ENCODE measurements around the gene RIC1. TPM values are rescaled to one million over a fixed set of nuclear protein-coding genes. Genes with fewer than 3 reads are reported as not detected.

Gene RIC1
- total RNA-seq, 1 donor from 2014 or later = 40.7 TPM

- H3K9me3 Mint-ChIP-seq (ENCODE audit: low read depth) = peaks cover 25% of the 10 kb centered on the region
- TF ChIP-seq CTCF (IDR thresholded peaks at IDR 0.05) = no peak
- no peak for DNase-seq (ENCODE audit: low spot score)
- peaks cover 9% of the 10 kb centered on the region for H3K4me1 Mint-ChIP-seq (ENCODE audit: low read depth)
- H3K27me3 Mint-ChIP-seq (ENCODE audit: low read depth) = no peaks in the 10 kb centered on the region
- peaks cover 47% of the 10 kb centered on the region for H3K36me3 Mint-ChIP-seq (ENCODE audit: low read depth)
- H3K4me3 Mint-ChIP-seq (ENCODE audit: unreplicated experiment) = no peak overlapping the region
- H3K27ac Mint-ChIP-seq (ENCODE audit: unreplicated experiment) = no peak overlapping the region
Observed at GRCh38 chr9:5783982-5784381, 155.1 kb downstream of the RIC1 start.

DNA sequence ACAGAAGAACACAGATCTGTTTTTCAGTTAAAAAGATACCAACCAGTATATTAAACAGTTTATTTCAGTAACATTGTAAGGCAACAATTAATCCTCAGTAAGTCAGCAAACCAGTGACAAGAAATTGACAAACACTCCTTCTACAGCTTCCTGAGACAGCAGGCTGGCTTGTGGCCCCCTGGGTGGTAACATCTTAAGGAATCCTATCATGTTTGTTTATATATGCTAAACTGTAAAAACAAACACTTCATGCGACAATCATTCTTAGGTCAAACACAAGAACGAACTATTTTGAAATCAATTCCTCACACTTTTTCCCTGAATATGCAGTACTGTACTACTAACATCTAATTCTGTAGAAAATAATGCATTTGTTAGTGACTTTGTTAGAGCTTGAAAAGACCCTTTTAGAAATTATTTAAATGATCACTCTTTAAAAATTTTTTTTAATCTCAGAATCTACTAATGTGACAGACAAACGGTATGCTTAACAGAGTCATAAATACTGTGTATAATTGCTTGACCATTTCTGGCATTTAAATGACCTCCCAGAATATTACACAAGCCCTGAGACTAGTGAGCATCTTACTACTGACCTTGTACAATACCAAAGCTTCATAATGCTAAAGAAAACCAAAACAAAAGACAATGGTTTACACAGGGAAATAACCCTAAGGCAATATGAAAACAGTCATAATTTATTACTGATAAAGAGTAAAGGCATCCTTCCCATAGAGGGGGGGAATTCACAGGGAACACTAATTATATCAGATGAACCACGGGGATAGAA, 155.8 kb downstream of the RIC1 start:
- H3K4me1 Mint-ChIP-seq (ENCODE audit: low read depth) = peaks cover 9% of the 10 kb centered on the region
- peaks cover 44% of the 10 kb centered on the region for H3K36me3 Mint-ChIP-seq (ENCODE audit: low read depth)
- DNase-seq (ENCODE audit: low spot score) = no peak

DNA sequence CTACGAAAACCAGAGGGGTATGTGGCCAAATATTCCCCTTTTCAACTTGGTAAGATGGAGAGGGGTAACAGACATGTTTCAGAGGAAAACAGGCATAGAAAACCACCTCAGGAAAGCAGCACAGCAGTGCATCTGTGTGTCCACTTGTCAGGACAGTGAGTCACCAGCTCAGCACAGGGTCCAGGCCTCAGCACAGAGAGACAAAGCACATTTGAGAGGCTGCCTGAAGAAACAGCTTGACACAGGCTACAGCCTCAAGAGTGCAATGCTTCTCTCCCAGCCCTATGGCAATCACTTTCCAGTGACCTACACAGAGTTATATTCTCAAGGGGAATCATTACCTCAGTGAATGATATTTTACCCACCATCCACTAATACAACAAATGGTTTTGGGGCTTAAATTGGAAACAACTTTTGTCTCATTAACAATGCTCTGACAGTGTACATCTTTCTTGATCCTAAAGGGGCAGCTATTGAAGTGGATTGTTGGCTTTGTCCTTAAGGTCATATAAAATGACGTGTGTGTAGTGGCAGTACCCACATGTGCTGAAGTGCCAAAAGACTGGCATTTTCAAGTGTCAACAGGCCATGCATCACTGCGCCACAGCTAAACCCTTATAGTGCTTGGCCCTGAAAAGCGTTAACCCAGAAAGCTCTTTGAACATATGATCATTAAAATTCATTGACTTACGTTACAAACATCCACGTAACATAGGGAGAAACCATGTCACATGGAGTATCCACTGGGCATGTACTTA, 157.6 kb downstream of the RIC1 start:
- no peaks in the 10 kb centered on the region for H3K27me3 Mint-ChIP-seq (ENCODE audit: low read depth)
- peaks cover 27% of the 10 kb centered on the region for H3K36me3 Mint-ChIP-seq (ENCODE audit: low read depth)
- H3K4me3 Mint-ChIP-seq (ENCODE audit: unreplicated experiment) = no peak overlapping the region
- H3K9me3 Mint-ChIP-seq (ENCODE audit: low read depth) = peaks cover 14% of the 10 kb centered on the region
- no peak overlapping the region for H3K27ac Mint-ChIP-seq (ENCODE audit: unreplicated experiment)
- no peak for TF ChIP-seq CTCF (IDR thresholded peaks at IDR 0.05)
- peaks cover 15% of the 10 kb centered on the region for H3K4me1 Mint-ChIP-seq (ENCODE audit: low read depth)
- no peak for DNase-seq (ENCODE audit: low spot score)

More for the DNA sequence above, 155.8 kb downstream of the RIC1 start:
- no peak overlapping the region for H3K27ac Mint-ChIP-seq (ENCODE audit: unreplicated experiment)
- H3K4me3 Mint-ChIP-seq (ENCODE audit: unreplicated experiment) = no peak overlapping the region
- H3K27me3 Mint-ChIP-seq (ENCODE audit: low read depth) = no peaks in the 10 kb centered on the region
- peaks cover 24% of the 10 kb centered on the region for H3K9me3 Mint-ChIP-seq (ENCODE audit: low read depth)
- no peak for TF ChIP-seq CTCF (IDR thresholded peaks at IDR 0.05)

- Mint-ChIP-seq H3K9me3 (ENCODE audit: low read depth) (peaks cover 10% of the 10 kb centered on the region), H3K4me3 (ENCODE audit: unreplicated experiment) (no peak overlapping the region)
- DNase-seq (ENCODE audit: low spot score) = no peak
Observed at GRCh38 chr9:5787220-5787619, 158.3 kb downstream of the RIC1 start.

More at GRCh38 chr9:5787220-5787619, 158.3 kb downstream of the RIC1 start:
- TF ChIP-seq CTCF (IDR thresholded peaks at IDR 0.05) = no peak
- no peak overlapping the region for H3K27ac Mint-ChIP-seq (ENCODE audit: unreplicated experiment)
- peaks cover 22% of the 10 kb centered on the region for H3K36me3 Mint-ChIP-seq (ENCODE audit: low read depth)
- H3K4me1 Mint-ChIP-seq (ENCODE audit: low read depth) = peaks cover 15% of the 10 kb centered on the region
- H3K27me3 Mint-ChIP-seq (ENCODE audit: low read depth) = no peaks in the 10 kb centered on the region

All from chondrocyte (in vitro differentiated cells).